Trophoblast cell (in vitro differentiated cells and primary cell): ENCODE data around the gene FNIP1.

Experiments
- DNase-seq, 2 donors: peaks; one replicate each; pipeline ENCODE4 v3.0.0-alpha.2; 2016
- H2AFZ ChIP-seq: 2 replicates; pipeline ENCODE4 v1.6.1; 2013; ENCODE audit warnings: low read length, moderate library complexity, mild to moderate bottlenecking; ENCODE audit not compliant: insufficient read depth, poor library complexity
- H2AK5ac ChIP-seq: 2 replicates; pipeline ENCODE4 v1.6.1; 2013; ENCODE audit warnings: mild to moderate bottlenecking, low read length
- H2BK120ac ChIP-seq: 2 replicates; pipeline ENCODE4 v1.6.1; 2013; ENCODE audit warnings: low read length, mild to moderate bottlenecking, moderate library complexity; ENCODE audit not compliant: insufficient read depth, poor library complexity
- H2BK12ac ChIP-seq: 2 replicates; pipeline ENCODE4 v1.6.1; 2013; ENCODE audit warnings: mild to moderate bottlenecking, low read length, moderate library complexity
- H2BK5ac ChIP-seq: 2 replicates; pipeline ENCODE4 v1.6.1; 2013; ENCODE audit warnings: low read length, low read depth, moderate library complexity, mild to moderate bottlenecking; ENCODE audit not compliant: poor library complexity
- H3K14ac ChIP-seq: 2 replicates; pipeline ENCODE4 v1.6.1; 2013; ENCODE audit warnings: mild to moderate bottlenecking, low read length
- H3K18ac ChIP-seq: 2 replicates; pipeline ENCODE4 v1.6.1; 2013; ENCODE audit warnings: mild to moderate bottlenecking, low read length
- H3K23ac ChIP-seq: 2 replicates; pipeline ENCODE4 v1.6.1; 2013; ENCODE audit warnings: low read length
- H3K27ac ChIP-seq: 2 replicates; pipeline ENCODE4 v1.5.1; 2013; ENCODE audit warnings: low read depth, mild to moderate bottlenecking, inconsistent platforms, low read length, moderate library complexity
- H3K27me3 ChIP-seq: 2 replicates; pipeline ENCODE4 v1.6.1; 2013; ENCODE audit warnings: inconsistent platforms, mild to moderate bottlenecking, low read length, moderate library complexity; ENCODE audit not compliant: insufficient read depth
- H3K36me3 ChIP-seq, 2 experiments: 1 replicate in 1 of 2; 2 replicates in 1 of 2; pipeline ENCODE4 v1.6.1; 2013; ENCODE audit warnings: low read length in 2 of 2, mild to moderate bottlenecking in 2 of 2, moderate library complexity in 1 of 2; ENCODE audit not compliant: insufficient read depth in 2 of 2, control insufficient read depth in 1 of 2
- H3K4ac ChIP-seq: 2 replicates; pipeline ENCODE4 v1.6.1; 2013; ENCODE audit warnings: low read depth, mild to moderate bottlenecking, low read length, moderate library complexity
- H3K4me1 ChIP-seq, 2 experiments: 1 replicate in 1 of 2; 2 replicates in 1 of 2; pipeline ENCODE4 v1.6.1; 2013; ENCODE audit warnings: low read length in 2 of 2, mild to moderate bottlenecking in 2 of 2, moderate library complexity in 1 of 2; ENCODE audit not compliant: insufficient read depth in 2 of 2, control insufficient read depth in 1 of 2
- H3K4me2 ChIP-seq: 2 replicates; pipeline ENCODE4 v1.6.1; 2013; ENCODE audit warnings: inconsistent platforms, mild to moderate bottlenecking, low read length, moderate library complexity
- H3K4me3 ChIP-seq: 2 replicates; pipeline ENCODE4 v1.5.1; 2013; ENCODE audit warnings: mild to moderate bottlenecking, low read depth, low read length, inconsistent platforms
- H3K79me1 ChIP-seq: one replicate; pipeline ENCODE4 v1.6.1; 2013; ENCODE audit warnings: low read length
- H3K79me2 ChIP-seq: 2 replicates; pipeline ENCODE4 v1.6.1; 2013; ENCODE audit warnings: low read length, mild to moderate bottlenecking; ENCODE audit not compliant: control insufficient read depth, insufficient read depth, poor library complexity
- H3K9ac ChIP-seq: 2 replicates; pipeline ENCODE4 v1.6.1; 2013; ENCODE audit warnings: mild to moderate bottlenecking, low read length
- H3K9me3 ChIP-seq: 2 replicates; pipeline ENCODE4 v1.6.1; 2013; ENCODE audit warnings: low read depth, mild to moderate bottlenecking, control low read depth, inconsistent platforms, low read length; ENCODE audit not compliant: insufficient read depth
- H4K12ac ChIP-seq: 2 replicates; pipeline ENCODE4 v1.6.1; 2013; ENCODE audit warnings: low read depth, mild to moderate bottlenecking, low read length, moderate library complexity
- H4K8ac ChIP-seq: 2 replicates; pipeline ENCODE4 v1.6.1; 2013; ENCODE audit warnings: low read depth, mild to moderate bottlenecking, low read length, moderate library complexity
- H4K91ac ChIP-seq: one replicate; pipeline ENCODE4 v1.6.1; 2013; ENCODE audit warnings: low read depth, mild to moderate bottlenecking, low read length, moderate library complexity
- WGBS: extraction: QIAGEN DNeasy Blood & Tissue Kit; methylation state at CpG from one replicate; pipeline ENCODE4 v1.1.7; 2013; ENCODE audit warnings: missing lambda C conversion rate; ENCODE audit not compliant: insufficient read length, insufficient coverage; ENCODE audit errors: extremely low coverage; 5-methylcytosine and 5-hydroxymethylcytosine counted together

FNIP1 gene

GRCh38 chr5:131795879-131796792, 681 bp downstream of the FNIP1 start:
- H3K36me3 ChIP-seq = no peaks in the 10 kb centered on the region
- H3K4me3 ChIP-seq = peak overlapping the region; percentile 95
- H2BK12ac ChIP-seq = peak overlapping the region; percentile 45
- peak; percentile 61 to 80 for DNase-seq
- peaks cover 2% of the 10 kb centered on the region for H3K9me3 ChIP-seq
- peak overlapping the region; percentile 15 for H2BK120ac ChIP-seq
- H3K14ac ChIP-seq = peak overlapping the region; percentile 87
- H4K8ac ChIP-seq = peak overlapping the region; percentile 93
- H3K4me1 ChIP-seq = no peaks in the 10 kb centered on the region
- no CpG with 5 or more reads among the region's 56 CpGs for WGBS
- H3K4me2 ChIP-seq = peak overlapping the region; percentile 53
- peak overlapping the region; percentile 85 for H2AFZ ChIP-seq
- peak overlapping the region; percentile 90 for H3K4ac ChIP-seq
- peak overlapping the region; percentile 68 for H4K91ac ChIP-seq
- peak overlapping the region; percentile 92 for H3K9ac ChIP-seq
- H3K79me2 ChIP-seq = peaks cover 12% of the 10 kb centered on the region
- peak overlapping the region; percentile 92 for H3K18ac ChIP-seq
- H3K79me1 ChIP-seq = peaks cover 11% of the 10 kb centered on the region
- peak overlapping the region; percentile 69 for H3K27ac ChIP-seq
- no peak overlapping the region for H3K23ac ChIP-seq
- peak overlapping the region; percentile 31 for H4K12ac ChIP-seq
- peak overlapping the region; percentile 5 for H2AK5ac ChIP-seq
- peak overlapping the region; percentile 90 for H2BK5ac ChIP-seq
- H3K27me3 ChIP-seq = no peaks in the 10 kb centered on the region

DNA sequence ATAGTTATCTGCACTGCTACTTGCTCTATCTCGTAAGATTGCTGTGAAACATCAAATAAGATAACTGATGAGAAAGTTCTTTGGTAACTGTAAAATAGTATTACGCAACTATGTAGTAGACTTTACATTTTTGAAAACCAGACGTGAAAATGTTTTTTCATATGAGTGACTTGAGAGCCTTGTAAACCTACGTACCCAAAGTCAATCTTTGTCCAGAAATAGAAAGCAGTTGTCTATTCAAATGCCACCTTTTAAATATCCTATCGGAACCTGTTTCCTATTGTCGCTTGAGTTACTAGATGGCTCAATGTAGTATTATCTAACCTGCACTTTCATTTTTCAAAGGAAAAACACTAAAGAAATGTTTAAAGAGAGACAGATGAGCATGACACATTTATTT, 1.6 kb downstream of the FNIP1 start:
- Histone ChIP-seq H3K27ac (no peak overlapping the region), H3K79me1 (peaks cover 11% of the 10 kb centered on the region), H2BK120ac (no peak overlapping the region), H3K27me3 (no peaks in the 10 kb centered on the region), H3K14ac (no peak overlapping the region), H3K18ac (no peak overlapping the region), H3K9me3 (peaks cover 2% of the 10 kb centered on the region), H4K8ac (no peak overlapping the region), H3K4me3 (no peak overlapping the region), H3K36me3 (no peaks in the 10 kb centered on the region), H3K79me2 (peaks cover 12% of the 10 kb centered on the region), H2BK12ac (no peak overlapping the region), H3K4ac (no peak overlapping the region), H2AK5ac (no peak overlapping the region), H3K9ac (no peak overlapping the region), H3K4me1 (no peaks in the 10 kb centered on the region), H4K91ac (no peak overlapping the region), H3K4me2 (no peak overlapping the region), H4K12ac (no peak overlapping the region), H2BK5ac (no peak overlapping the region), H3K23ac (no peak overlapping the region), H2AFZ (no peak overlapping the region)
- WGBS = no CpG with 5 or more reads among the region's 6 CpGs
- DNase-seq = peak in 1 of 2 donors; percentile 18

DNA sequence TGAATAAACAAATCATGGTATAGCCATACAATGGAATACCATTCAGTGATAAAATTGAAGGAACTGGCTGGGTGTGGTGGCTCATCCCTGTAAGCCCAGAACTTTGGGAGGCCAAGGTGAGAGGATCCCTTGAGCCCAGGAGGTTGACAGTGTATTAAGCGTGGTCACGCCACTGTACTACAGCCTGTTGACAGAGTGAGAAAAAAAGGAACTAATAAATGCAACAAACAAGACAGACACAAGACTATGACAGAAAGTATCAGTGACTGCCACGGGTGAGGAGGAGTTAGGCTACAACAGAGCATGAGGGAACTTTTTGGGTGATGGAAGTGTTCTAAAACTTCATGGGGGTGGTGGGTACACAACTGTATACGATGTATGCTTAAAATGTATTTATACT, 2.2 kb downstream of the FNIP1 start:
- H4K12ac ChIP-seq = no peak overlapping the region
- H3K9me3 ChIP-seq = peaks cover 2% of the 10 kb centered on the region
- H4K91ac ChIP-seq = no peak overlapping the region
- no peaks in the 10 kb centered on the region for H3K27me3 ChIP-seq
- peaks cover 13% of the 10 kb centered on the region for H3K79me2 ChIP-seq
- peak overlapping the region; percentile 94 for H3K4ac ChIP-seq
- H3K23ac ChIP-seq = no peak overlapping the region
- no peak overlapping the region for H2BK12ac ChIP-seq
- no peak overlapping the region for H3K18ac ChIP-seq
- no CpG with 5 or more reads among the region's 4 CpGs for whole genome bisulfite sequencing
- no peaks in the 10 kb centered on the region for H3K36me3 ChIP-seq
- no peak for DNase-seq
- H2AFZ ChIP-seq = no peak overlapping the region
- no peak overlapping the region for H3K14ac ChIP-seq
- H4K8ac ChIP-seq = no peak overlapping the region
- no peak overlapping the region for H2AK5ac ChIP-seq
- H3K79me1 ChIP-seq = peaks cover 11% of the 10 kb centered on the region
- H2BK120ac ChIP-seq = no peak overlapping the region
- no peak overlapping the region for H2BK5ac ChIP-seq
- H3K27ac ChIP-seq = no peak overlapping the region
- no peak overlapping the region for H3K4me3 ChIP-seq
- no peaks in the 10 kb centered on the region for H3K4me1 ChIP-seq
- H3K9ac ChIP-seq = no peak overlapping the region
- no peak overlapping the region for H3K4me2 ChIP-seq

DNA sequence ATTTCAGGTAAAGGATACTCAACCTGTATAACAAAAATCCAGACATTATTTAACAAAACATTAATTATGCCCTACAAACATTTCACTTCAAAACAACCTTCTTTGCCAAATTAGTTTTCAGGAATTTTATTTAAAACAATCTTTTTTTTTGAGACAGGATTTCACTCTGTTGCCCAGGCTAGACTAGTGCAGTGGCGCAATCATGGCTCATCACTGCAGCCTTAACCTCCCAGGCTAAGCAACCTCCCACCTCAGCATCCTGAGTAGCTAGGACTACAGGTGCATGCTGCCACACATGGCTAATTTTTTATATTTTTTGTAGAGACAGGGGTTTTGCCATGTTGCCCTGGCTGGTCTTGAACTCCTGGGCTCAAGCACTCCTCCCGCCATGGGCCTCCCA, 3.9 kb downstream of the FNIP1 start:
- H3K27ac ChIP-seq = no peak overlapping the region
- H3K9ac ChIP-seq = no peak overlapping the region
- no CpG with 5 or more reads among the region's 2 CpGs for WGBS
- no peak for DNase-seq
- H3K4me3 ChIP-seq = no peak overlapping the region
- H2AK5ac ChIP-seq = no peak overlapping the region
- H2BK5ac ChIP-seq = no peak overlapping the region
- no peak overlapping the region for H4K8ac ChIP-seq
- H3K79me1 ChIP-seq = peaks cover 11% of the 10 kb centered on the region
- no peak overlapping the region for H4K91ac ChIP-seq
- no peak overlapping the region for H3K4me2 ChIP-seq
- H3K4ac ChIP-seq = peak overlapping the region; percentile 47
- H3K9me3 ChIP-seq = peaks cover 2% of the 10 kb centered on the region
- H3K79me2 ChIP-seq = peaks cover 13% of the 10 kb centered on the region
- H2BK120ac ChIP-seq = no peak overlapping the region
- H3K36me3 ChIP-seq = no peaks in the 10 kb centered on the region
- H2AFZ ChIP-seq = no peak overlapping the region
- H3K23ac ChIP-seq = no peak overlapping the region
- H2BK12ac ChIP-seq = no peak overlapping the region
- H4K12ac ChIP-seq = no peak overlapping the region
- no peaks in the 10 kb centered on the region for H3K27me3 ChIP-seq
- no peaks in the 10 kb centered on the region for H3K4me1 ChIP-seq
- no peak overlapping the region for H3K14ac ChIP-seq
- H3K18ac ChIP-seq = no peak overlapping the region
